PFSK-1 (cell line): ENCODE results near the gene RASL12.

Experiments used
- POLR2AphosphoS5 ChIP-seq: IDR thresholded peaks from 2 replicates; pipeline ENCODE4 v1.6.1; 2012; ENCODE audit warnings: low read depth, mild to moderate bottlenecking, control low read depth, low read length, moderate library complexity
- SIN3A ChIP-seq: IDR thresholded peaks from 2 replicates; pipeline ENCODE4 v1.6.1; 2012; ENCODE audit warnings: mild to moderate bottlenecking, low read length, moderate library complexity, borderline replicate concordance; ENCODE audit not compliant: insufficient read depth
- TF ChIP-seq, protein P1 (sequence below), 2 experiments: IDR thresholded peaks; 2 replicates each; pipeline versions ENCODE4 v1.6.1 to v1.8.0; 2011 to 2012; ENCODE audit warnings: low read depth in 2 of 2, low read length in 2 of 2, control low read depth in 1 of 2, inconsistent platforms in 1 of 2, mild to moderate bottlenecking in 1 of 2, moderate library complexity in 1 of 2; ENCODE audit not compliant: insufficient read depth in 1 of 2

DNA sequence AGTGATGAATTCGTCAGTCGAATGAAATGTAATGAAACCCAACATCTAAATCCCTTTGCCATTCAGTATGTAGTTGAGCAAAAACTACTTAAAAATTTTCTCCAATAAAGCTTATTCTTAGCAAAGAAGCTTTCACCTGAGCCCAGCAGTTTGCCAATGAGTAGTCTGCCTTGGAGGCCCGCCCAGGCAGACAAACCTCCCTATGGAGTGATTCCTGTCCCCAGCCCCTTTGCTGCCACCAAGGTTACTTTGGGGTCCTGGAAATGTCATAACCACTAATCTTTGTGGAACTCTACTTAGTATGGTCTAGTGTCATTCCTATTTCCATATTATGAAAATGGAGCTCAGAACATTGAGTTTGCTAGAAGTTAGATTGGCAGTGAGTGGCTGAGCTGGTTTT, 35.1 kb upstream of the RASL12 start:
- TF ChIP-seq POLR2AphosphoS5 (no peak), SIN3A (no peak)
- TF ChIP-seq, protein P1, sequence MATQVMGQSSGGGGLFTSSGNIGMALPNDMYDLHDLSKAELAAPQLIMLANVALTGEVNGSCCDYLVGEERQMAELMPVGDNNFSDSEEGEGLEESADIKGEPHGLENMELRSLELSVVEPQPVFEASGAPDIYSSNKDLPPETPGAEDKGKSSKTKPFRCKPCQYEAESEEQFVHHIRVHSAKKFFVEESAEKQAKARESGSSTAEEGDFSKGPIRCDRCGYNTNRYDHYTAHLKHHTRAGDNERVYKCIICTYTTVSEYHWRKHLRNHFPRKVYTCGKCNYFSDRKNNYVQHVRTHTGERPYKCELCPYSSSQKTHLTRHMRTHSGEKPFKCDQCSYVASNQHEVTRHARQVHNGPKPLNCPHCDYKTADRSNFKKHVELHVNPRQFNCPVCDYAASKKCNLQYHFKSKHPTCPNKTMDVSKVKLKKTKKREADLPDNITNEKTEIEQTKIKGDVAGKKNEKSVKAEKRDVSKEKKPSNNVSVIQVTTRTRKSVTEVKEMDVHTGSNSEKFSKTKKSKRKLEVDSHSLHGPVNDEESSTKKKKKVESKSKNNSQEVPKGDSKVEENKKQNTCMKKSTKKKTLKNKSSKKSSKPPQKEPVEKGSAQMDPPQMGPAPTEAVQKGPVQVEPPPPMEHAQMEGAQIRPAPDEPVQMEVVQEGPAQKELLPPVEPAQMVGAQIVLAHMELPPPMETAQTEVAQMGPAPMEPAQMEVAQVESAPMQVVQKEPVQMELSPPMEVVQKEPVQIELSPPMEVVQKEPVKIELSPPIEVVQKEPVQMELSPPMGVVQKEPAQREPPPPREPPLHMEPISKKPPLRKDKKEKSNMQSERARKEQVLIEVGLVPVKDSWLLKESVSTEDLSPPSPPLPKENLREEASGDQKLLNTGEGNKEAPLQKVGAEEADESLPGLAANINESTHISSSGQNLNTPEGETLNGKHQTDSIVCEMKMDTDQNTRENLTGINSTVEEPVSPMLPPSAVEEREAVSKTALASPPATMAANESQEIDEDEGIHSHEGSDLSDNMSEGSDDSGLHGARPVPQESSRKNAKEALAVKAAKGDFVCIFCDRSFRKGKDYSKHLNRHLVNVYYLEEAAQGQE (IDR thresholded peaks at IDR 0.05; ENCODE audit: insufficient read depth in 1 of 2, low read depth in 2 of 2, low read length in 2 of 2) = no peak
